ENCODE measurements around the gene SORBS2. TPM values are rescaled to one million over a fixed set of nuclear protein-coding genes. Genes with fewer than 3 reads are reported as not detected.

SORBS2 gene
- total and polyA plus RNA-seq, 2 of the 8 experiments (the other 6 are each of a cell fraction or from before 2014, with no cell fraction given) = 73.0 to 87.1 TPM

GRCh38 chr4:185638093-185638492, 173.9 kb downstream of the SORBS2 start:
- H3K14ac ChIP-seq (ENCODE audit: insufficient read length) = no peak overlapping the region
- TF ChIP-seq EGR1 (IDR thresholded peaks at IDR 0.05; ENCODE audit: borderline replicate concordance, low read depth, low read length) (no peak), JUN (IDR thresholded peaks at IDR 0.05; ENCODE audit: low read depth, low read length) (no peak), POLR2AphosphoS5 (IDR thresholded peaks at IDR 0.05; ENCODE audit: low read depth, low read length) (0 out of 2 replicates have a peak, but pooled peaks have one; percentile 27)
- TF ChIP-seq, protein P1, sequence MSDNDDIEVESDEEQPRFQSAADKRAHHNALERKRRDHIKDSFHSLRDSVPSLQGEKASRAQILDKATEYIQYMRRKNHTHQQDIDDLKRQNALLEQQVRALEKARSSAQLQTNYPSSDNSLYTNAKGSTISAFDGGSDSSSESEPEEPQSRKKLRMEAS (IDR thresholded peaks at IDR 0.05) = no peak

More at GRCh38 chr4:185638093-185638492, 173.9 kb downstream of the SORBS2 start:
- Histone ChIP-seq H3K4me3 (ENCODE audit: extremely low read depth in 1 of 4, insufficient read depth in 2 of 4, low read depth in 3 of 4, low read length in 4 of 4) (peak overlapping the region in 2 of 4 experiments; percentile 16 to 62; a peak in 4 of 8 replicates), H3K27me3 (replicated peaks in 1 of 4; ENCODE audit: control insufficient read depth in 3 of 4, extremely low read depth in 1 of 4, insufficient read depth in 3 of 4, low read length in 3 of 4) (no peaks in the 10 kb centered on the region), H2BK5ac (ENCODE audit: low read depth, low read length) (peak overlapping the region; percentile 53; the same call in 1 of the 2 replicates), H3K4me1 (replicated peaks in 1 of 4; ENCODE audit: control insufficient read depth in 3 of 4, insufficient read depth in 4 of 4, low read length in 3 of 4) (peaks cover 0 to 13% (median 5%) of the 10 kb centered on the region in 4 experiments; a peak in 4 of 7 replicates), H3K27ac (ENCODE audit: low read depth, low read length) (no peak overlapping the region), H2BK120ac (replicated peaks; ENCODE audit: low read depth, low read length) (no peak overlapping the region), H3K4me2 (ENCODE audit: insufficient read depth in 1 of 2, low read depth in 2 of 2, low read length in 2 of 2) (peak overlapping the region; percentile 47 to 58; a peak in 3 of 4 replicates), H3K4ac (replicated peaks; ENCODE audit: insufficient read length, low read depth, low read length) (peak overlapping the region; percentile 86), H3K79me2 (ENCODE audit: control insufficient read depth in 1 of 2, insufficient read depth in 2 of 2, low read length in 2 of 2) (peaks cover 0 to 2% of the 10 kb centered on the region in 2 experiments; a peak in 1 of 4 replicates), H3K56ac (replicated peaks; ENCODE audit: insufficient read length, low read depth, low read length) (no peak overlapping the region), H3K23me2 (ENCODE audit: low read depth, low read length) (no peaks in the 10 kb centered on the region), H4K20me1 (replicated peaks in 1 of 2; ENCODE audit: control insufficient read depth in 1 of 2, insufficient read depth in 2 of 2, low read length in 2 of 2) (no peaks in the 10 kb centered on the region), H3K79me1 (ENCODE audit: low read depth, low read length) (no peaks in the 10 kb centered on the region), H2AK5ac (ENCODE audit: low read depth, low read length) (no peak overlapping the region), H3K36me3 (ENCODE audit: control insufficient read depth in 2 of 4, insufficient read depth in 4 of 4, low read length in 3 of 4) (no peaks in the 10 kb centered on the region; a peak in 2 of 8 replicates), H4K8ac (ENCODE audit: extremely low read depth, insufficient read depth, low read length) (peak overlapping the region; percentile 37; the same call in 1 of the 2 replicates), H2AFZ (ENCODE audit: low read length) (peak overlapping the region; percentile 83; the same call in 1 of the 2 replicates), H2BK15ac (ENCODE audit: low read length) (peak overlapping the region; percentile 51; the same call in 1 of the 2 replicates), H3K9ac (replicated peaks in 1 of 4; ENCODE audit: extremely low read depth in 1 of 4, low read depth in 3 of 4, low read length in 3 of 4) (no peak overlapping the region), H4K91ac (replicated peaks; ENCODE audit: insufficient read length, low read length) (peak overlapping the region; percentile 51), H2BK20ac (ENCODE audit: low read length) (no peak overlapping the region), H3K23ac (ENCODE audit: insufficient read length) (no peak overlapping the region), H4K5ac (ENCODE audit: insufficient read length, low read depth, low read length) (no peak overlapping the region), H2BK12ac (ENCODE audit: low read depth, low read length) (peak overlapping the region; percentile 71; the same call in 1 of the 2 replicates), H3K18ac (ENCODE audit: extremely low read depth, low read length) (no peak overlapping the region), H3K9me3 (ENCODE audit: insufficient read depth in 2 of 2, low read depth in 1 of 2, low read length in 1 of 2) (peaks cover 0 to 5% of the 10 kb centered on the region in 2 experiments; a peak in 1 of 4 replicates)
- DNase-seq (ENCODE audit: low read depth in 1 of 2, low spot score in 2 of 2) = no peak
- no peak for FAIRE-seq
- WGBS, 2 experiments (ENCODE audit: extremely low coverage in 1 of 2, insufficient coverage in 1 of 2, insufficient read length in 1 of 2, insufficient replicate concordance in 2 of 2, low coverage in 1 of 2, low lambda C conversion rate in 2 of 2, missing lambda C conversion rate in 1 of 2) = 79% methylated on average over 15 of the region's 15 CpGs; no CpG with 5 or more reads in 1 of the 2 experiments
- ChIA-PET CTCF (ENCODE audit: partially characterized antibody) (interaction anchor here (1.1 to 5.2 kb wide), 7 partner anchors 9 to 400 kb away, joined by 3 to 45 read pairs (median 4); no protein-coding TSS in a partner anchor), POLR2A (ENCODE audit: partially characterized antibody) (interaction anchor here (1.0 to 1.3 kb wide), 3 partner anchors 121 to 384 kb away, joined by 3 read pairs; no protein-coding TSS in a partner anchor)
